ENCODE data around the gene NLGN4Y.

Gene NLGN4Y

DNA sequence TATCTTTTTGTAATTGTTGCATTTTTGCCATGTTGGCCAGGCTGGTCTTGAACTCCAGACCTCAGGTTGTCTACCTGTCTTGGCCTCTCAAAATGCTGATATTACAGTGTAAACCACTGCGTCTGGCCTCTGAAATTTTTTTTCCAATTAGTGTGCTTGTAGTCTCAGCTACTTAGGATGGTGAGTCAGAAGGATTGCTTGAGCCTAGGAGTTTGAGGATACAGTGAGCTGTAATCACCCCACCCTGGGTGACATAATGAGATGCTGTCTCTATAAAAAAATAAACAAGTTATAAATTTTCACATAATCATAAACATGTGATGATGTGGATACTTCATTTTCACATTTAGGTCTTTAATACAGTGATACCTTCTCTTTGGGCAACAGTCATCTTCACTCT, 154.9 kb downstream of the NLGN4Y start:
- DNase-seq: no peak

DNA sequence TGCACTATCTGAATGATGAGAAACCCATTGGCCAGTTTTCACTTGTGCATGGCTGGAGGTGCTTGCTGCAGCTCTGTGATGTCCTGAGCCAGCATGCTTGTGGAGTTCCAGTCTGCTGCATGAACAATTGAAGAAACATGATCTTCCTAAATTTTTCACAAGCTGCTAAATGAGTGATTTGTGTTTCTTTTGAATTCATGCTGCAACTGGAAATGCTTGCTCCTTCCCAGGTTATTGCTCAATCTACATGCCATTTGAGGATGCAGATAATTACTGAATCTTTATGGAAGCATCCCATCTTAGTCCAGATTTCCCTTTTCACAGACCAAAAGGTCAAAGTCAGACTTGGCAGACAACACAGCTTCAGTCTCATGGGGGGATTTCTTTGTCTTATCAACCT, 170.2 kb downstream of the NLGN4Y start:
- DNase-seq: no peak

GRCh38 chrY:14708158-14708557, 183.8 kb downstream of the NLGN4Y start:
- no peak for DNase-seq

- no peak for DNase-seq
These were observed 217.3 kb downstream of the NLGN4Y start for GRCh38 chrY:14741596-14741995.

- no peak for DNase-seq
These were observed 224.0 kb downstream of the NLGN4Y start for GRCh38 chrY:14748329-14748728.

DNA sequence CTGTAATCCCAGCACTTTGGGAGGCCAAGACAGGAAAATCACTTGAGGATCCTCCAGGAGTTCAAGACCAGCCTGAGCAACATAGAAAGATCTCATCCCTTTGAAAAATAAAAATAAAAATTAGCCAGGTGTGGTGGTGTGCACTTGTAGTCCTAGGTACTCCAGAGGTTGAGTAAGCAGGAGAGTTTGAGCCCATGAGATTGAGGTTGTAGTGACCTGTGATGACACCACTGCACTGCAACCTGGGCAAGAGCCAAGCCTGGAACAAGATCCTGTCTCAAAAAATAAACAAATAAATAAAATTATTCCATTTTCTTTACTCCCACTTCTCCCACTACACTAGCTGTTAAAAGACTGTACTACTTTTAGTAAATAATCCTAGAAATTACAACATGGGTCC, 231.2 kb downstream of the NLGN4Y start:
- DNase-seq: no peak

DNA sequence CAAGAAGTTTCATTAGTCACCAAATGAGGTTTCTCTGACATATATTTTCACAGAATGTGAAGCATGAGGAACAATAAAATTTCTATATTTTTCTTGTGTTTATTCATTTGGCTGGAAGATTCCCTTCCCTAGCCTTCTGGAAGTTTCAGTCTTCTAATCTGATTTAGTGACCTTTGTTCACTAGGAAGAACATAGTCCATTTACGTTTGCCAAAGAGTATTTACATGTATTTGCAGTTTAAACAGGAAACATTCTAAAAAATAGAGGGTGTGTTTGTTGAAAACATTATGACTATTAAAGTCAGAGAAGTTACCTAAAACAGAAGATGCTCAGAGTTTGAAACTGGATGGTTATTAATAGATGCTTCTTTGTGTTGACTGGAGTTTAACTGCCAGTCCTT, 238.6 kb downstream of the NLGN4Y start:
- DNase-seq: no peak

GRCh38 chrY:14763600-14763999, 239.3 kb downstream of the NLGN4Y start:
- DNase-seq: no peak

DNA sequence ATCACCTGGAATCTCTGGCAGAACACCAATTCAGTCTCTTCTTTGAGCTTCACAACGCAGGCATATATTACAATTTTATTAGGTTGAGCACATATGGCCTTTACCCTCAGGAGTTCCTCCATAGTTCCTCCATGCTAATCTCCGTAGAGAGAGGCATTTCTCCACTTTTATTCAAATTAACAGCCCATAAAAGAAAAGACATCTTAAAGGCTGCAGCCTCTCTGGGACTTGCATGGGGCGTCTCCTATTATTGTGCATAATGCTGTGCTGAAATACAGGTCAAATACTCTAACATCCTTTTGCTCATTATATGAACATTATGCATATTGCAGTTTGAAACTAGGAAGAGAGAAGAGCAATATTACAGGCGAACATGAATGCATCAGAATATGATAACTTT, 253.9 kb downstream of the NLGN4Y start:
- DNase-seq: no peak

- no peak for DNase-seq
These were observed 268.8 kb downstream of the NLGN4Y start for GRCh38 chrY:14793104-14793503.

GRCh38 chrY:14793674-14794073, 269.3 kb downstream of the NLGN4Y start:
- no peak for DNase-seq

- DNase-seq: no peak
These were observed 273.7 kb downstream of the NLGN4Y start for GRCh38 chrY:14798010-14798409.

GRCh38 chrY:14801096-14801495, 276.8 kb downstream of the NLGN4Y start:
- no peak for DNase-seq

DNA sequence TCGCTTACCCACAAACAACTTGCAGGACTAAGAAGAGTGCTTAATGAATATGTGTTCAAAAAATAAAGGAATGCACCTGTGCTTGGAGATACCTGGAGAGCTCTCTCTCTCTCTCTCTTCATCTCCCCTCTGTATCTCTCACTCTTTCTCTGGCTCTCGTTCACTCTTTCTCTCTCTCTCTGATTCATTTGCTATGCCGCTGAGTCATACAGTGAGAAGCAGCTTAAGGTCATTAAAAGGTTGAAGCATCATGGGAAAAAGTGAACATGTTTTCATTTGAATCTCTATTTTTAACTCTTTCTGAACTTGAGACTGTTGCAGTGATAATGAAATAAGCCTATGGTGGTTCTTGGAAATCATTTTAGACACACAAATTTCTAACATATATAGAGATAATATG, 277.8 kb downstream of the NLGN4Y start:
- DNase-seq: no peak

GRCh38 chrY:14804041-14804440, 279.7 kb downstream of the NLGN4Y start:
- DNase-seq: no peak

- no peak for DNase-seq
These were observed 294.1 kb downstream of the NLGN4Y start for GRCh38 chrY:14818452-14818851.

GRCh38 chrY:14822201-14822600, 297.9 kb downstream of the NLGN4Y start:
- DNase-seq: no peak

DNA sequence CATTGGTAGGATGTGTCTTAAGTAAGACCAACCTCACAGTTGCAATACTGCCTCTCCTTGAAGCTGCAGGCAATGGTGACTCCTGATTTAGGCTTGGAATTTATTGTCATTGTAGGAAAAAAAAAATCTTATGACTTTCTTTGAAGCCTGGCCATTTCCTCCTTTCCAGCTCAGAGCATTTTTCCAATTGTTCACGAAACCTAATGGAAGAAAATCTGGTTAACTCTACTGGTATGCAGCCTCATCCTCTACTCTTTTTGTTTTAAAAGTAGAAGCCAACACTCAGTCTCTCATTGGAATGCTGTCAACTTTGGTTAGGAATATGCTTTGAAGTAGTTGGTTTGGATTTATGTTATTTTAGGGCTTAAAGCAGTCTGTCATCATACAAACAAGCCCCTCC, 298.6 kb downstream of the NLGN4Y start:
- no peak for DNase-seq

- DNase-seq: no peak
These were observed 300.3 kb downstream of the NLGN4Y start for GRCh38 chrY:14824583-14824982.

DNA sequence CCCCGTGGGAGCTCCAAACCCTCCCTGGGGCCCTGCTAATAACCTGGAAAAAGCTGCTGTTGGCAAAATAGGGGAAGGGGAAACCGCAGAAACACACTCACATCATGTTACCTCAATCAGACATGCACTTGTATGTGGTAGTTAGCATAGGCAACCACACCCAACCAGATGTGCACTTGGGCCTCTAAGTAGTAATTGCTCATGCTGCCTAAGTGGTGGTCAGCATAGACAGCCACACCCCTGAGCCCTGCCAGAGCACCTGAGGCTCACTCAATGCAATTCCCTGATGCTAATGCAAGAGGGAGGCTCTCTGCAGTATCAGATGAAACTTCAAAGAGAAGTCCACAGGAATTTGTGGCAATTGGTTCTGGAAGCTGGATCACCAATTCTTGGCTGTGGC, 301.4 kb downstream of the NLGN4Y start:
- DNase-seq: no peak

DNA sequence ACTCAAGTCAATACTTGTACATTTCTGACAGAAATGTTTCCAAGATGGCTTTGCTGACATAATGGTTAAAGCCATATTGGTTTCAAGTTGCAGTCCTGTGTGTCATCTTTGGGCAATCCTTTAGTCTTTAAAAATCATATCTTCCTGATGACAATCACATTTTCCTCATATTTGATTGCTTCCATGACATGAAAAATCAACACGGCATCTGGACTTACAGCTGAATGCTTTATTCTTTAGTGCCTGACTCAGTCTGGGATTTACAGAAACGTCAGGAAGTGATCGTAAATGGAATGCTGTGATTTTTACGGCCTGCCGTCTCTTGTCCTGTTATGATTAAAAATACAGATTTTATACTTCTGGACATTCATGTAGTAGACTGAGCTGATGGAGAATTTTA, 304.2 kb downstream of the NLGN4Y start:
- DNase-seq: no peak

- no peak for DNase-seq
These were observed 305.1 kb downstream of the NLGN4Y start for GRCh38 chrY:14829366-14829885.

DNA sequence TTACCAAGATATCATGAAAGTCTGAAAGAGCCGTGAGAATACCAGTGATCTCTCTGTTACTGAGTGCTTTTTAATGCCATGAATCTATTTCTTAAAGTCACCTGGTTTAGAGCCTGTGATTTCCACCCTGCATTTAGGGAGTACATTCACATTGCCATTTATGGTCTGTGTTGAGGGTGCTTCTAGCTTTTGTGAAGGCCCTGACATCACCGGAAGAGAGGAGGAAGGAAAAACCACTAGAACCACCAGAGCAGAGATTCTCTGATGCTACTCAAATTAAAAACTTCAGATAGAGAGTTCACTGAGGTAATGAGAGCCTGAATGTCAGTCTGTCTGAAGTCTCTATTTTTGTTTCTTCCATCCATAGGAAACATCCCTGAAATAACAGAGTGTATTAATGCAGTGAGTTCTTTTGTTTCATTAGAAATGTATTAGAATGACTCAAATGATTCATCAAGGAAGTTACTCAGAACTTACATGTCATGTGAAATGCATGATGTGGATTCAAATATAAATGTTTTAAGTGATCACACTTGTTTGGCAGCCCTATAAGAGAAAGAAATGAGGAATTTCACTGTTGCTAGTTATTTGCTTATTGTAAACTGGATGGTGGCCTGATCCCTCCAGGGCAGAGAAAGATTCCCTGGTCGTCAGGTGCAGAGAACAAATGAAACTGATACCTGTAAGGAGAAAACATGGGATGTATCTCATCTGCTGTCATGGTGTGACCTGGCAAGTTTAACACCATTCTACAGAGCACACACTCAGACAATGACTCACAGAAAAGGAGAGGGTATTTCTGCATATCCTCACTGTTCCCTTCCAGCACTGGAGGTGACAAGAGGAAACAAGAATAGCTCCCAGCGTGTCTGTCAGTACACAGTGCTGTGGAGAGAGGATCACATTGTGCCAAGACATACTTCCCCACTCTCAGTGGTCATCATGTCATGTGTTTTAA, 310.1 kb downstream of the NLGN4Y start:
- DNase-seq: no peak

GRCh38 chrY:14837466-14837865, 313.1 kb downstream of the NLGN4Y start:
- no peak for DNase-seq

DNA sequence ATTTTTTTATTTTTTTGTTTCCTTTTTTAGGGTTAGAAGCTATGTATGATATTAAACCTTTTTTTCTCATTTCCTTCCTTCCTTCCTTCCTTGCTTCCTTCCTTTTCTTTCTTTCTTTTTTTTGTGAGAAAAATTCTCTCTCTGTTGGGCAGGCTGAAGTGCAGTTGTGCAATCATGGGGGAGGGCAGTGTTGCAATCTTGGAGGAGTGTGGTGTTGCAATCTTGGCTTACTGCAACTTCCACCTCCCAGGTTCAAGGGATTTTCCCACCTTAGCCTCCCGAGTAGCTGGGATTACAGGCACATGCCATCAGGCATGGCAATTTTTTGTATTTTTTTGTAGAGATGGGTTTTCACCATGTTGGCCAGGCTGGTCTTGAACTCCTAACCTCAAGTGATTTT, 326.4 kb downstream of the NLGN4Y start:
- DNase-seq: no peak
